GM12878 (cell line): Measurements from ENCODE around the gene HOXC9. TPM values are rescaled to one million over a fixed set of nuclear protein-coding genes. Genes with fewer than 3 reads are reported as not detected.

ENCODE experiments used
- BCL11A ChIP-seq: IDR thresholded peaks from 2 replicates; pipeline ENCODE4 v1.6.1; 2011; ENCODE audit warnings: low read depth, low read length
- CEBPB ChIP-seq, 2 experiments: fragments of 150-350 bp in 1 of 2; IDR thresholded peaks; 2 replicates each; pipeline ENCODE4 v1.6.1; 2012 to 2014; ENCODE audit warnings: low read depth in 2 of 2, low read length in 2 of 2, borderline replicate concordance in 1 of 2, inconsistent platforms in 1 of 2
- CREB1 ChIP-seq: IDR thresholded peaks from 2 replicates; pipeline ENCODE4 v1.6.1; 2012; ENCODE audit warnings: low read depth, mild to moderate bottlenecking, inconsistent platforms
- DPF2 ChIP-seq: fragments of 450-650 bp; IDR thresholded peaks from 2 replicates; pipeline ENCODE4 v1.6.1; 2017; ENCODE audit warnings: mild to moderate bottlenecking
- E4F1 ChIP-seq: fragments of 450-650 bp; IDR thresholded peaks from 2 replicates; pipeline ENCODE4 v1.6.1; 2018; ENCODE audit warnings: borderline replicate concordance, mild to moderate bottlenecking; ENCODE audit not compliant: partially characterized antibody
- FOS ChIP-seq: IDR thresholded peaks from 3 replicates; pipeline ENCODE4 v1.6.1; 2011; ENCODE audit warnings: borderline replicate concordance; ENCODE audit not compliant: insufficient read length; ENCODE audit errors: extremely low read depth
- HDAC6 ChIP-seq: fragments of 200-600 bp; sonication (generic); IDR thresholded peaks from one replicate; pipeline ENCODE4 v1.8.0; 2017; ENCODE audit warnings: antibody characterized with exemption; ENCODE audit not compliant: unreplicated experiment
- JUND ChIP-seq: IDR thresholded peaks from 2 replicates; pipeline ENCODE4 v1.6.1; 2012; ENCODE audit warnings: low read depth, mild to moderate bottlenecking, low read length, improper control_type of control experiment, moderate library complexity
- NFXL1 ChIP-seq: fragments of 450-650 bp; IDR thresholded peaks from 2 replicates; pipeline ENCODE4 v1.6.1; 2017; ENCODE audit warnings: antibody characterized with exemption, mild to moderate bottlenecking, borderline replicate concordance
- NR2C2 ChIP-seq: IDR thresholded peaks from 2 replicates; pipeline ENCODE4 v1.6.1; 2011; ENCODE audit warnings: borderline replicate concordance, low read depth; ENCODE audit not compliant: control insufficient read depth, insufficient read length
- RCOR1 ChIP-seq: conservative IDR thresholded peaks from 2 replicates; pipeline ENCODE4 v1.6.1; 2012; ENCODE audit warnings: low read depth, low read length, improper control_type of control experiment
- SMAD1 ChIP-seq: fragments of 450-650 bp; IDR thresholded peaks from 2 replicates; pipeline ENCODE4 v1.6.1; 2018; ENCODE audit warnings: mild to moderate bottlenecking, low read depth; ENCODE audit not compliant: partially characterized antibody
- SREBF1 ChIP-seq: IDR thresholded peaks from 2 replicates; pipeline ENCODE4 v1.6.1; 2012; ENCODE audit warnings: mild to moderate bottlenecking, low read length
- ZNF207 ChIP-seq: fragments of 450-650 bp; IDR thresholded peaks from 2 replicates; pipeline ENCODE4 v1.6.1; 2014; ENCODE audit warnings: antibody characterized with exemption, mild to moderate bottlenecking, borderline replicate concordance
- ZNF24 ChIP-seq: fragments of 450-650 bp; IDR thresholded peaks from 2 replicates; pipeline ENCODE4 v1.6.1; 2017; ENCODE audit warnings: antibody characterized with exemption, mild to moderate bottlenecking
- ZNF622 ChIP-seq: fragments of 450-650 bp; IDR thresholded peaks from 2 replicates; pipeline ENCODE4 v1.6.1; 2017; ENCODE audit warnings: mild to moderate bottlenecking, inconsistent platforms
- polyA plus RNA-seq, 11 experiments: library from polyadenylated mRNA; depleted of rRNA in 4 of 11; unstranded in 6 of 11; stranded (reverse) in 5 of 11; fragments of >200 nt; fragmentation: Nextera tagmentation in 4 of 11; fragmentation: Illumina TruSeq in 1 of 11; extraction: Ambion mirVana in 4 of 11; extraction: Trizol in 1 of 11; gene quantifications; 1 replicate in 1 of 11; 2 replicates in 10 of 11; pipeline versions ENCODE4 v1.2.1 to v1.2.3, GENCODE V29; 2011 to 2016; ENCODE audit warnings: inconsistent platforms in 2 of 11, missing spikeins in 2 of 11, low read depth in 1 of 11
- total RNA-seq, 4 experiments: library from RNA; depleted of rRNA in 3 of 4; stranded (reverse); fragments of >200 nt in 3 of 4; fragmentation: Illumina TruSeq in 1 of 4; extraction: Trizol in 1 of 4; gene quantifications; 2 replicates each; pipeline versions ENCODE4 v1.2.1 to v1.2.3, GENCODE V29; 2013 to 2021
- TF ChIP-seq, protein P1 (sequence below): fragments of 150-350 bp; IDR thresholded peaks from 2 replicates; pipeline ENCODE4 v1.6.1; 2014; ENCODE audit warnings: mild to moderate bottlenecking, low read depth, low read length
- TF ChIP-seq, protein P2 (sequence below): fragments of 450-650 bp; IDR thresholded peaks from 2 replicates; pipeline ENCODE4 v1.6.1; 2017; ENCODE audit warnings: mild to moderate bottlenecking, moderate library complexity

HOXC9 gene
- total and polyA plus RNA-seq, 10 of the 15 experiments (the other 5 are each of a cell fraction or from before 2014, with no cell fraction given), result not detected

GRCh38 chr12:54005853-54006558 lies 6.0 kb downstream of the HOXC9 start (continued):
- TF ChIP-seq NFXL1 (no peak), BCL11A (no peak), SREBF1 (no peak), NR2C2 (no peak), CEBPB (IDR thresholded peaks at IDR 0.05; ENCODE audit: borderline replicate concordance in 1 of 2, low read depth in 2 of 2, low read length in 2 of 2) (no peak), ZNF24 (no peak), DPF2 (peak; percentile 68; the same call in 1 of the 2 replicates), RCOR1 (no peak), JUND (no peak), ZNF622 (no peak), E4F1 (no peak), SMAD1 (no peak), CREB1 (0 out of 2 replicates have a peak, but pooled peaks have one; percentile 14), FOS (no peak), ZNF207 (no peak; the same call in 1 of the 2 replicates), HDAC6 (no peak)
- TF ChIP-seq, protein P1, sequence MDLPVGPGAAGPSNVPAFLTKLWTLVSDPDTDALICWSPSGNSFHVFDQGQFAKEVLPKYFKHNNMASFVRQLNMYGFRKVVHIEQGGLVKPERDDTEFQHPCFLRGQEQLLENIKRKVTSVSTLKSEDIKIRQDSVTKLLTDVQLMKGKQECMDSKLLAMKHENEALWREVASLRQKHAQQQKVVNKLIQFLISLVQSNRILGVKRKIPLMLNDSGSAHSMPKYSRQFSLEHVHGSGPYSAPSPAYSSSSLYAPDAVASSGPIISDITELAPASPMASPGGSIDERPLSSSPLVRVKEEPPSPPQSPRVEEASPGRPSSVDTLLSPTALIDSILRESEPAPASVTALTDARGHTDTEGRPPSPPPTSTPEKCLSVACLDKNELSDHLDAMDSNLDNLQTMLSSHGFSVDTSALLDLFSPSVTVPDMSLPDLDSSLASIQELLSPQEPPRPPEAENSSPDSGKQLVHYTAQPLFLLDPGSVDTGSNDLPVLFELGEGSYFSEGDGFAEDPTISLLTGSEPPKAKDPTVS, result no peak
- TF ChIP-seq, protein P2, sequence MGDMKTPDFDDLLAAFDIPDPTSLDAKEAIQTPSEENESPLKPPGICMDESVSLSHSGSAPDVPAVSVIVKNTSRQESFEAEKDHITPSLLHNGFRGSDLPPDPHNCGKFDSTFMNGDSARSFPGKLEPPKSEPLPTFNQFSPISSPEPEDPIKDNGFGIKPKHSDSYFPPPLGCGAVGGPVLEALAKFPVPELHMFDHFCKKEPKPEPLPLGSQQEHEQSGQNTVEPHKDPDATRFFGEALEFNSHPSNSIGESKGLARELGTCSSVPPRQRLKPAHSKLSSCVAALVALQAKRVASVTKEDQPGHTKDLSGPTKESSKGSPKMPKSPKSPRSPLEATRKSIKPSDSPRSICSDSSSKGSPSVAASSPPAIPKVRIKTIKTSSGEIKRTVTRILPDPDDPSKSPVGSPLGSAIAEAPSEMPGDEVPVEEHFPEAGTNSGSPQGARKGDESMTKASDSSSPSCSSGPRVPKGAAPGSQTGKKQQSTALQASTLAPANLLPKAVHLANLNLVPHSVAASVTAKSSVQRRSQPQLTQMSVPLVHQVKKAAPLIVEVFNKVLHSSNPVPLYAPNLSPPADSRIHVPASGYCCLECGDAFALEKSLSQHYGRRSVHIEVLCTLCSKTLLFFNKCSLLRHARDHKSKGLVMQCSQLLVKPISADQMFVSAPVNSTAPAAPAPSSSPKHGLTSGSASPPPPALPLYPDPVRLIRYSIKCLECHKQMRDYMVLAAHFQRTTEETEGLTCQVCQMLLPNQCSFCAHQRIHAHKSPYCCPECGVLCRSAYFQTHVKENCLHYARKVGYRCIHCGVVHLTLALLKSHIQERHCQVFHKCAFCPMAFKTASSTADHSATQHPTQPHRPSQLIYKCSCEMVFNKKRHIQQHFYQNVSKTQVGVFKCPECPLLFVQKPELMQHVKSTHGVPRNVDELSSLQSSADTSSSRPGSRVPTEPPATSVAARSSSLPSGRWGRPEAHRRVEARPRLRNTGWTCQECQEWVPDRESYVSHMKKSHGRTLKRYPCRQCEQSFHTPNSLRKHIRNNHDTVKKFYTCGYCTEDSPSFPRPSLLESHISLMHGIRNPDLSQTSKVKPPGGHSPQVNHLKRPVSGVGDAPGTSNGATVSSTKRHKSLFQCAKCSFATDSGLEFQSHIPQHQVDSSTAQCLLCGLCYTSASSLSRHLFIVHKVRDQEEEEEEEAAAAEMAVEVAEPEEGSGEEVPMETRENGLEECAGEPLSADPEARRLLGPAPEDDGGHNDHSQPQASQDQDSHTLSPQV, result no peak
